GM12874 (cell line): ENCODE results near the gene LYPD6B.
A peak's percentile ranks its signal among the peaks of the same experiment; 100 is the strongest.

ENCODE experiments used
- CTCF ChIP-seq: IDR thresholded peaks from 2 replicates; pipeline ENCODE4 v1.5.1; 2011; ENCODE audit warnings: low read depth, mild to moderate bottlenecking, control low read depth, low read length, moderate library complexity; ENCODE audit not compliant: insufficient read depth

Gene LYPD6B

GRCh38 chr2:149038442-149039212, at the start of gene LYPD6B:
Gene LYPD6B (plus strand): TSS chr2:149038699. CDS start chr2:149130949, 92,250 bp downstream.
- TF ChIP-seq CTCF, result no peak; the same call in 1 of the 2 replicates

GRCh38 chr2:148989882-148990493, 48.5 kb upstream of the LYPD6B start:
- TF ChIP-seq CTCF, result peak; percentile 61

- TF ChIP-seq CTCF, result no peak
Measured at GRCh38 chr2:148990968-148991367, 47.5 kb upstream of the LYPD6B start.

- TF ChIP-seq CTCF, result no peak
Measured at GRCh38 chr2:148992448-148992847, 46.1 kb upstream of the LYPD6B start.

- TF ChIP-seq CTCF, result no peak
Measured at GRCh38 chr2:148993351-148993750, 45.1 kb upstream of the LYPD6B start.

- TF ChIP-seq CTCF, result no peak
Measured at GRCh38 chr2:148994341-148994740, 44.2 kb upstream of the LYPD6B start.

- TF ChIP-seq CTCF, result no peak
Measured at GRCh38 chr2:148996805-148997204, 41.7 kb upstream of the LYPD6B start.
